G401 (cell line): ENCODE measurements around the gene ST8SIA3. TPM values are rescaled to one million over a fixed set of nuclear protein-coding genes. Genes with fewer than 3 reads are reported as not detected.

Experiments
- DNase-seq: peaks from one replicate; pipeline ENCODE4 v3.0.0-alpha.2; 2015; ENCODE audit warnings: low spot score
- in situ Hi-C: cut with HindIII; loops from 2 replicates; pipeline ENCODE4 v1.10.0; 2016; ENCODE audit warnings: low sequenced_read_pairs, mixed read lengths
- total RNA-seq: library from RNA; depleted of rRNA; stranded (reverse); fragments of >200 nt; shearing (Covaris generic); gene quantifications from 2 replicates; pipeline ENCODE4 v1.2.3, GENCODE V29; 2014; rRNA removed

ST8SIA3 gene
- not detected in 2 replicates for total RNA-seq

- peak; percentile 48 for DNase-seq
- in situ Hi-C loops: no loop called here
These were observed at the start of gene ST8SIA3 for GRCh38 chr18:57352271-57352701. Gene ST8SIA3 (plus strand): TSS chr18:57352557. CDS start chr18:57352847, 290 bp downstream.

GRCh38 chr18:57311472-57311871 lies 40.9 kb upstream of the ST8SIA3 start:
- no peak for DNase-seq
- in situ Hi-C loops: no loop called here

GRCh38 chr18:57312346-57313144 lies 39.8 kb upstream of the ST8SIA3 start:
- in situ Hi-C loops: no loop called here
- no peak for DNase-seq

- in situ Hi-C loops: no loop called here
- no peak for DNase-seq
These were observed 31.8 kb upstream of the ST8SIA3 start for GRCh38 chr18:57320603-57321002.

GRCh38 chr18:57325491-57326166 lies 26.7 kb upstream of the ST8SIA3 start:
- DNase-seq: no peak

GRCh38 chr18:57326718-57327323 lies 25.5 kb upstream of the ST8SIA3 start:
- DNase-seq: no peak
- in situ Hi-C loops: no loop called here

More at GRCh38 chr18:57325491-57326166, 26.7 kb upstream of the ST8SIA3 start:
- in situ Hi-C loops: no loop called here

GRCh38 chr18:57328665-57329064 lies 23.7 kb upstream of the ST8SIA3 start:
- in situ Hi-C loops: no loop called here
- DNase-seq: no peak

GRCh38 chr18:57329856-57330255 lies 22.5 kb upstream of the ST8SIA3 start:
- DNase-seq: no peak
- in situ Hi-C loops: no loop called here

GRCh38 chr18:57331718-57332117 lies 20.6 kb upstream of the ST8SIA3 start:
- no peak for DNase-seq
- in situ Hi-C loops: no loop called here

GRCh38 chr18:57333940-57334339 lies 18.4 kb upstream of the ST8SIA3 start:
- in situ Hi-C loops: no loop called here
- no peak for DNase-seq

- DNase-seq: no peak
- in situ Hi-C loops: no loop called here
These were observed 18.0 kb upstream of the ST8SIA3 start for GRCh38 chr18:57334383-57334782.

GRCh38 chr18:57336343-57336742 lies 16.0 kb upstream of the ST8SIA3 start:
- no peak for DNase-seq
- in situ Hi-C loops: no loop called here

- DNase-seq: no peak
- in situ Hi-C loops: no loop called here
These were observed 14.5 kb upstream of the ST8SIA3 start for GRCh38 chr18:57337890-57338289.

GRCh38 chr18:57343833-57344232 lies 8.5 kb upstream of the ST8SIA3 start:
- DNase-seq: no peak
- in situ Hi-C loops: no loop called here

GRCh38 chr18:57346876-57347275 lies 5.5 kb upstream of the ST8SIA3 start:
- no peak for DNase-seq
- in situ Hi-C loops: no loop called here

GRCh38 chr18:57347784-57348183 lies 4.6 kb upstream of the ST8SIA3 start:
- in situ Hi-C loops: no loop called here
- DNase-seq: no peak

- peak; percentile 63 for DNase-seq
- in situ Hi-C loops: no loop called here
These were observed 392 bp downstream of the ST8SIA3 start for GRCh38 chr18:57352761-57353136.

- peak; percentile 74 for DNase-seq
- in situ Hi-C loops: no loop called here
These were observed 981 bp downstream of the ST8SIA3 start for GRCh38 chr18:57353137-57353939.

- peak; percentile 74 for DNase-seq
- in situ Hi-C loops: no loop called here
These were observed 1.6 kb downstream of the ST8SIA3 start for GRCh38 chr18:57353940-57354461.
